Measurements from ENCODE around the gene DCT. TPM values are rescaled to one million over a fixed set of nuclear protein-coding genes. Genes with fewer than 3 reads are reported as not detected.

The DCT gene
- total and polyA plus RNA-seq, 2 donors (not counting 3 experiments of a cell fraction or from before 2014, with no cell fraction given): not detected

DNA sequence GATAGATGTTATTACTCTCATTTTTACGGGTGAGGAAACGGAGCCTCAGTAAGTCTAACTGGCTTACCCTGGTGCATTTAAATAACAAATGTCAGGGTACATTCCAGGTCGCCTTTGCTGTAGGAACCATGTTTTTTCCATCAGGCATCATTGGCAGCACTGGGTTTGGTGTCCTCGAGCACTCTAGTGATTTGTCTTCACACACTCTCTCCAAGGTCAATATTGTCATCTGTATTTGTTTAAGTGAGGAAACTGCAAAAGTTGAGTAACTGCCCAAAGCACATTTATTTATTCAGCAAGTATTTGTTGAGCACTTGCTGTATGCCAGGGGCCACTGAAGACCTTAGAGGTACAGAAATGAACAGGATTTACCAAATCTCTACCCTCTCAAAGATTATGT lies 78.6 kb downstream of the DCT start:
- no peak overlapping the region for H3K4me2 ChIP-seq (ENCODE audit: insufficient read depth, low read length)
- dilution Hi-C loops (cut with MboI; ENCODE audit: extremely low pct_ligation_motif_present, low sequenced_read_pairs): no loop called here
- no TSS peak for BruUV-seq (replicated peaks)
- H3K9ac ChIP-seq (replicated peaks; ENCODE audit: extremely low read depth, insufficient read depth, low read length): no peak overlapping the region
- H3K27ac ChIP-seq (ENCODE audit: insufficient read depth, low read depth, low read length): no peak overlapping the region
- no peaks in the 10 kb centered on the region for H3K9me1 ChIP-seq (replicated peaks; ENCODE audit: control insufficient read depth, extremely low read depth, insufficient read depth, low read length)
- no peaks in the 10 kb centered on the region for H3K27me3 ChIP-seq (ENCODE audit: control insufficient read depth in 2 of 2, insufficient read depth in 2 of 2, low read length in 2 of 2)
- no peaks in the 10 kb centered on the region for H3K9me3 ChIP-seq (replicated peaks; ENCODE audit: control insufficient read depth, insufficient read depth, low read length)
- H3K4me1 ChIP-seq (ENCODE audit: control insufficient read depth, extremely low read depth, insufficient read depth, low read length): no peaks in the 10 kb centered on the region
- H4K20me1 ChIP-seq (replicated peaks; ENCODE audit: control insufficient read depth, extremely low read depth, insufficient read depth, low read length): no peaks in the 10 kb centered on the region
- ChIA-PET CTCF (no interaction called here), POLR2A (no interaction called here)
- TF ChIP-seq POLR2A (IDR thresholded peaks at IDR 0.05; ENCODE audit: low read depth, low read length): no peak
- TF ChIP-seq MAX (IDR thresholded peaks at IDR 0.05; ENCODE audit: insufficient read depth, insufficient read length): no peak
- no peak for TF ChIP-seq MYC (IDR thresholded peaks at IDR 0.05; ENCODE audit: low read depth, low read length)
- no peak for TF ChIP-seq EZH2 (IDR thresholded peaks at IDR 0.05; ENCODE audit: borderline replicate concordance, low read depth, low read length, severe bottlenecking)
- TF ChIP-seq GATA2 (IDR thresholded peaks at IDR 0.05; ENCODE audit: insufficient read depth, insufficient read length, low read depth, low read length): no peak
- TF ChIP-seq, protein P1, sequence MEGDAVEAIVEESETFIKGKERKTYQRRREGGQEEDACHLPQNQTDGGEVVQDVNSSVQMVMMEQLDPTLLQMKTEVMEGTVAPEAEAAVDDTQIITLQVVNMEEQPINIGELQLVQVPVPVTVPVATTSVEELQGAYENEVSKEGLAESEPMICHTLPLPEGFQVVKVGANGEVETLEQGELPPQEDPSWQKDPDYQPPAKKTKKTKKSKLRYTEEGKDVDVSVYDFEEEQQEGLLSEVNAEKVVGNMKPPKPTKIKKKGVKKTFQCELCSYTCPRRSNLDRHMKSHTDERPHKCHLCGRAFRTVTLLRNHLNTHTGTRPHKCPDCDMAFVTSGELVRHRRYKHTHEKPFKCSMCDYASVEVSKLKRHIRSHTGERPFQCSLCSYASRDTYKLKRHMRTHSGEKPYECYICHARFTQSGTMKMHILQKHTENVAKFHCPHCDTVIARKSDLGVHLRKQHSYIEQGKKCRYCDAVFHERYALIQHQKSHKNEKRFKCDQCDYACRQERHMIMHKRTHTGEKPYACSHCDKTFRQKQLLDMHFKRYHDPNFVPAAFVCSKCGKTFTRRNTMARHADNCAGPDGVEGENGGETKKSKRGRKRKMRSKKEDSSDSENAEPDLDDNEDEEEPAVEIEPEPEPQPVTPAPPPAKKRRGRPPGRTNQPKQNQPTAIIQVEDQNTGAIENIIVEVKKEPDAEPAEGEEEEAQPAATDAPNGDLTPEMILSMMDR (IDR thresholded peaks at IDR 0.05; ENCODE audit: extremely low read depth in 1 of 2, insufficient read depth in 1 of 2, low read depth in 1 of 2, low read length in 2 of 2): no peak
- TF ChIP-seq POLR2AphosphoS5 (IDR thresholded peaks at IDR 0.05; ENCODE audit: insufficient read depth, low read depth, low read length): no peak
- TF ChIP-seq FOS (IDR thresholded peaks at IDR 0.05; ENCODE audit: borderline replicate concordance, insufficient read depth, low read length): no peak
- TF ChIP-seq JUN (IDR thresholded peaks at IDR 0.05; ENCODE audit: borderline replicate concordance, insufficient read depth, insufficient read length, low read depth): no peak
- no peaks in the 10 kb centered on the region for H3K79me2 ChIP-seq (ENCODE audit: control insufficient read depth, insufficient read depth, low read length)
- FAIRE-seq (no peak), DNase-seq (ENCODE audit: low read depth, low spot score) (no peak)
- no peak overlapping the region for H3K4me3 ChIP-seq (replicated peaks in 1 of 3; ENCODE audit: insufficient read depth in 1 of 3, low read depth in 1 of 3, low read length in 3 of 3)
- intact Hi-C loops (cut with micrococcal nuclease): no loop called here
- H3K36me3 ChIP-seq (ENCODE audit: control insufficient read depth in 2 of 2, extremely low read depth in 1 of 2, insufficient read depth in 2 of 2, low read length in 2 of 2): no peaks in the 10 kb centered on the region
- H2AFZ ChIP-seq (ENCODE audit: low read depth, low read length): no peak overlapping the region

Measured in endothelial cell of umbilical vein (primary cell).